Omental fat pad (tissue), 4 donors: ENCODE data around the gene TBATA. TPM values are rescaled to one million over a fixed set of nuclear protein-coding genes. Genes with fewer than 3 reads are reported as not detected.

Experiments
- ATAC-seq: fragments of 150-250 bp; one replicate; pipeline ENCODE4 v1.9.1; 2016; ENCODE audit warnings: mild to moderate bottlenecking, moderate library complexity; ENCODE audit not compliant: low FRiP score
- DNase-seq: peaks from one replicate; pipeline ENCODE4 v3.0.0-alpha.2; 2019; ENCODE audit warnings: low spot score
- CTCF ChIP-seq, 3 donors: fragments of 450-650 bp; IDR thresholded peaks; one replicate each; pipeline ENCODE4 v1.5.1; 2016 to 2017; ENCODE audit warnings: antibody characterized with exemption in 3 of 3, mild to moderate bottlenecking in 3 of 3, moderate library complexity in 2 of 3
- total RNA-seq, 4 donors: library from RNA; depleted of rRNA; stranded (reverse); fragments of >200 nt; gene quantifications; one replicate each; pipeline ENCODE4 v1.1.0, GENCODE V29; 2016

Gene TBATA
- total RNA-seq, 4 donors from 2014 or later, result not detected

- no peak for ATAC-seq
- TF ChIP-seq CTCF (IDR thresholded peaks at IDR 0.05), result no peak
- DNase-seq, result no peak
Measured at GRCh38 chr10:70809726-70810125, 24.5 kb upstream of the TBATA start.

- no peak for TF ChIP-seq CTCF (IDR thresholded peaks at IDR 0.05)
- ATAC-seq, result no peak
- no peak for DNase-seq
Measured at GRCh38 chr10:70809011-70809611, 23.9 kb upstream of the TBATA start.

- no peak for DNase-seq
- ATAC-seq, result no peak
Measured at GRCh38 chr10:70807556-70807955, 22.4 kb upstream of the TBATA start.

GRCh38 chr10:70806841-70807240 is 21.7 kb upstream of the TBATA start:
- DNase-seq, result no peak
- ATAC-seq, result no peak
- no peak for TF ChIP-seq CTCF (IDR thresholded peaks at IDR 0.05)

More at GRCh38 chr10:70807556-70807955, 22.4 kb upstream of the TBATA start:
- no peak for TF ChIP-seq CTCF (IDR thresholded peaks at IDR 0.05)

GRCh38 chr10:70805619-70806215 is 20.5 kb upstream of the TBATA start:
- no peak for TF ChIP-seq CTCF (IDR thresholded peaks at IDR 0.05)

GRCh38 chr10:70804421-70804808 is 19.2 kb upstream of the TBATA start:
- no peak for DNase-seq
- no peak for TF ChIP-seq CTCF (IDR thresholded peaks at IDR 0.05)
- ATAC-seq, result no peak

More at GRCh38 chr10:70805619-70806215, 20.5 kb upstream of the TBATA start:
- DNase-seq, result no peak
- no peak for ATAC-seq
